Upper lobe of left lung (tissue), 6 donors: ENCODE results near the gene CCDC112. TPM values are rescaled to one million over a fixed set of nuclear protein-coding genes. Genes with fewer than 3 reads are reported as not detected.

Experiments used
- ATAC-seq, 2 donors: fragments of 200-7000 bp; cut with Tn5 transposase; one replicate each; pipeline ENCODE4 v1.9.1; 2022; ENCODE audit warnings: mild to moderate bottlenecking in 2 of 2, moderate library complexity in 2 of 2; ENCODE audit not compliant: low FRiP score in 2 of 2
- DNase-seq, 2 donors: peaks; one replicate each; pipeline ENCODE4 v3.0.0-alpha.2; 2019 to 2020
- H3K27ac ChIP-seq, 4 donors: fragments of 200-600 bp; sonication (generic); one replicate each; pipeline ENCODE4 v1.5.1; 2016 to 2019
- H3K27me3 ChIP-seq, 4 donors: fragments of 200-600 bp; sonication (generic); one replicate each; pipeline ENCODE4 v1.5.1; 2017 to 2019
- H3K36me3 ChIP-seq, 4 donors: fragments of 200-600 bp; sonication (generic); one replicate each; pipeline ENCODE4 v1.5.1; 2016 to 2019
- H3K4me1 ChIP-seq, 4 donors: fragments of 200-600 bp; sonication (generic); one replicate each; pipeline ENCODE4 v1.5.1; 2018 to 2019
- H3K4me3 ChIP-seq, 4 donors: fragments of 200-600 bp; sonication (generic); one replicate each; pipeline ENCODE4 v1.5.1; 2017 to 2019; ENCODE audit warnings: mild to moderate bottlenecking in 2 of 4, moderate library complexity in 1 of 4
- H3K9me3 ChIP-seq, 4 donors: fragments of 200-600 bp; sonication (generic); one replicate each; pipeline ENCODE4 v1.5.1; 2018 to 2019
- EP300 ChIP-seq, 4 donors: sonication (generic); formaldehyde crosslinking; IDR thresholded peaks; one replicate each; pipeline ENCODE4 v1.5.1; 2017; ENCODE audit warnings: antibody characterized with exemption in 4 of 4, control low read depth in 2 of 4
- POLR2A ChIP-seq, 4 donors: fragments of 450-650 bp; IDR thresholded peaks; one replicate each; pipeline ENCODE4 v1.5.1; 2016 to 2017; ENCODE audit warnings: antibody characterized with exemption in 4 of 4, mild to moderate bottlenecking in 2 of 4
- POLR2AphosphoS5 ChIP-seq, 2 donors: sonication (generic); formaldehyde crosslinking; IDR thresholded peaks; one replicate each; pipeline ENCODE4 v1.5.1; 2017; ENCODE audit warnings: antibody characterized with exemption in 2 of 2
- WGBS, 2 donors: methylation state at CpG; one replicate each; pipeline ENCODE4 v1.1.5; 2017 to 2018; 5-methylcytosine and 5-hydroxymethylcytosine counted together
- total RNA-seq, 6 donors: library from RNA; depleted of rRNA in 4 of 6; stranded (reverse); fragments of >200 nt in 4 of 6; gene quantifications; one replicate each; pipeline versions ENCODE4 v1.1.0 to v1.2.1, GENCODE V29; 2016 to 2021
- TF ChIP-seq, protein P1 (sequence below), 6 experiments: fragments of 450-650 bp in 4 of 6; fragments of 200-600 bp in 2 of 6; sonication (generic) in 2 of 6; IDR thresholded peaks; one replicate each; pipeline ENCODE4 v1.5.1; 2016 to 2019; ENCODE audit warnings: antibody characterized with exemption in 6 of 6
- donor health status: DM: no; HTN: no; CAD: no; lungs with moderate emphysema.
- donor health status: DM: no; HTN: yes; CAD: no; lungs with severe emphysema.

CCDC112 gene
- total RNA-seq, 6 donors from 2014 or later, result 1.8 to 32.7 (median 8.0) TPM

DNA sequence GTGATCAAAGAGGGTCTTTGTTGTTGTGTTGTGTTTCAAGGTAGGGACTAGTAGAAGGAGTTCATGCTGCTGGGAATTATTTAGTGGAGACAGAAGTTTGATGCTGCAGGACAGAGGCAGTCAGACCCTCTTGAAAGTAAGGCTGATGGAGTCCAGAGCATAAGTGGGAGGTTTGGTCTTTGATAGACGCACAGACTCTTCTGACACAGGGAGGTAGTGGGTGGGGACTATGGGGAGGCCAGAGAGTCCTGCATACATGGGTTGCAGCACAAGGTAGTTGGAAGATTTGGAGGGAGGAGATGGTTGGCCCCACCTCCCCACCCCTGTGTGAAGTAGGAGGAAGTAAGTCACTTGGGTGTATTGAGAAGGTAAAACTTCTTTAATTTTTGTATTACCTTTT lies 2.4 kb upstream of the CCDC112 start:
- 70 to 79% methylated on average over 1 of the region's 1 CpG for WGBS, 2 donors
- no peak for ATAC-seq
- no peaks in the 10 kb centered on the region for H3K9me3 ChIP-seq
- no peak overlapping the region for H3K4me3 ChIP-seq
- no peaks in the 10 kb centered on the region for H3K36me3 ChIP-seq
- TF ChIP-seq, protein P1, sequence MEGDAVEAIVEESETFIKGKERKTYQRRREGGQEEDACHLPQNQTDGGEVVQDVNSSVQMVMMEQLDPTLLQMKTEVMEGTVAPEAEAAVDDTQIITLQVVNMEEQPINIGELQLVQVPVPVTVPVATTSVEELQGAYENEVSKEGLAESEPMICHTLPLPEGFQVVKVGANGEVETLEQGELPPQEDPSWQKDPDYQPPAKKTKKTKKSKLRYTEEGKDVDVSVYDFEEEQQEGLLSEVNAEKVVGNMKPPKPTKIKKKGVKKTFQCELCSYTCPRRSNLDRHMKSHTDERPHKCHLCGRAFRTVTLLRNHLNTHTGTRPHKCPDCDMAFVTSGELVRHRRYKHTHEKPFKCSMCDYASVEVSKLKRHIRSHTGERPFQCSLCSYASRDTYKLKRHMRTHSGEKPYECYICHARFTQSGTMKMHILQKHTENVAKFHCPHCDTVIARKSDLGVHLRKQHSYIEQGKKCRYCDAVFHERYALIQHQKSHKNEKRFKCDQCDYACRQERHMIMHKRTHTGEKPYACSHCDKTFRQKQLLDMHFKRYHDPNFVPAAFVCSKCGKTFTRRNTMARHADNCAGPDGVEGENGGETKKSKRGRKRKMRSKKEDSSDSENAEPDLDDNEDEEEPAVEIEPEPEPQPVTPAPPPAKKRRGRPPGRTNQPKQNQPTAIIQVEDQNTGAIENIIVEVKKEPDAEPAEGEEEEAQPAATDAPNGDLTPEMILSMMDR (IDR thresholded peaks at IDR 0.05), result no peak
- TF ChIP-seq POLR2AphosphoS5 (IDR thresholded peaks at IDR 0.05) (no peak), POLR2A (IDR thresholded peaks at IDR 0.05) (no peak)
- no peaks in the 10 kb centered on the region for H3K27me3 ChIP-seq
- DNase-seq, result no peak
- H3K4me1 ChIP-seq, result peaks cover 0 to 9% (median 7%) of the 10 kb centered on the region in 4 donors
- H3K27ac ChIP-seq, result no peak overlapping the region

- H3K4me1 ChIP-seq, result peaks cover 0 to 9% (median 7%) of the 10 kb centered on the region in 4 donors
- ATAC-seq, result no peak
- no peak overlapping the region for H3K27ac ChIP-seq
- no peak for DNase-seq
- no peaks in the 10 kb centered on the region for H3K27me3 ChIP-seq
- no peaks in the 10 kb centered on the region for H3K36me3 ChIP-seq
- no peaks in the 10 kb centered on the region for H3K9me3 ChIP-seq
- TF ChIP-seq, protein P1 (IDR thresholded peaks at IDR 0.05), result no peak
- TF ChIP-seq POLR2AphosphoS5 (IDR thresholded peaks at IDR 0.05) (no peak), POLR2A (IDR thresholded peaks at IDR 0.05) (no peak)
- H3K4me3 ChIP-seq, result peak overlapping the region in 3 of 4 donors; percentile 74 to 94 (median 93)
- 50 to 54% methylated on average over 5 of the region's 5 CpGs for WGBS, 2 donors
These were observed 577 bp upstream of the CCDC112 start for GRCh38 chr5:115297031-115297430.

DNA sequence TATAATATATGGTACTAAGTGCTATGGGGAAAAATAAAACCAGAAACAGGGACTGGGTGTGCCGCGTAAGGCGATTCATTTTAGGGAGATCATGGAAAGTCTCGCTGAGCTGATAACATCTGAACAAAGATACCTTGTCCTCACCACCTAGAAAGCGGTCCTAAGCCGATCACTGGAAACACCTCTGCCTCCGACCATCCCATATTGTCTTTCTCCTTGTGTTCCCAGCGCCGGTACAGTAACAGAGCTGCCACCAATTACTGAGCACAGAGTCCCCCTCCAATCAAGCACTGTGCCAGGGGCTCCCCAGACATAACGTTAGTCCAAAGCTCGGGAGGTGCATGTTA lies 704 bp downstream of the CCDC112 start:
- H3K4me1 ChIP-seq, result peaks cover 0 to 9% (median 7%) of the 10 kb centered on the region in 4 donors
- H3K27ac ChIP-seq, result peak overlapping the region in 3 of 4 donors; percentile 69 to 84 (median 76)
- WGBS, 2 donors, result 15 to 16% methylated on average over 11 of the region's 11 CpGs
- ATAC-seq, result no peak
- no peaks in the 10 kb centered on the region for H3K36me3 ChIP-seq
- H3K9me3 ChIP-seq, result no peaks in the 10 kb centered on the region
- peak overlapping the region; percentile 74 to 94 (median 88) for H3K4me3 ChIP-seq
- TF ChIP-seq EP300 (IDR thresholded peaks at IDR 0.05) (no peak), POLR2A (IDR thresholded peaks at IDR 0.05) (no peak), POLR2AphosphoS5 (IDR thresholded peaks at IDR 0.05) (no peak)
- TF ChIP-seq, protein P1 (IDR thresholded peaks at IDR 0.05), result no peak
- no peaks in the 10 kb centered on the region for H3K27me3 ChIP-seq
- DNase-seq, result no peak

DNA sequence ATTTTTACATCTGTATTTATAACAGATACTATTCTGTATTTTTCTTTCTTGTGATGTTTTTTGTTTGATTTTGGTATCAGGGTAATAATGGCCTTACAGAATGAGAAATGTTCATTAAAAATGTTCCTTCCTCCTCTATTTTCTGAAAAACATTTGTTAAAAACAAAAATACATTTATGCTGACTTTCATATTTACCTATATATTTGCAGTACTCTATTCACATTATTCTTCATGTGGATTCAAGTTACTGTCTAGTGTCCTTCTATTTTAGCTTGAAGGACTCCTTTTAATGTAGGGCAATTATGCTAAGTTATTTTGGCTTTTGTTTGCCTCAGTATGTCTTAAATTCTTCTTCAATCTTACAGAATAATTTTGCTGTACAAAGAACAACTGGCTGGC lies 5.1 kb downstream of the CCDC112 start:
- H3K27ac ChIP-seq, result no peak overlapping the region
- no peak for TF ChIP-seq POLR2A (IDR thresholded peaks at IDR 0.05)
- TF ChIP-seq, protein P1 (IDR thresholded peaks at IDR 0.05), result no peak
- TF ChIP-seq POLR2AphosphoS5 (IDR thresholded peaks at IDR 0.05), result no peak
- no peak for TF ChIP-seq EP300 (IDR thresholded peaks at IDR 0.05)
- ATAC-seq, result no peak
- H3K9me3 ChIP-seq, result no peaks in the 10 kb centered on the region
- H3K4me1 ChIP-seq, result peaks cover 0 to 9% (median 7%) of the 10 kb centered on the region in 4 donors
- no peak for DNase-seq
- H3K27me3 ChIP-seq, result no peaks in the 10 kb centered on the region
- no peaks in the 10 kb centered on the region for H3K36me3 ChIP-seq
- no peak overlapping the region for H3K4me3 ChIP-seq

GRCh38 chr5:115289104-115289503 lies 7.3 kb downstream of the CCDC112 start:
- no peak overlapping the region for H3K4me3 ChIP-seq
- no peaks in the 10 kb centered on the region for H3K9me3 ChIP-seq
- peak in 1 of 2 donors; percentile 14 for DNase-seq
- H3K36me3 ChIP-seq, result no peaks in the 10 kb centered on the region
- peak in 1 of 2 donors; percentile 35 for ATAC-seq
- no peaks in the 10 kb centered on the region for H3K4me1 ChIP-seq
- TF ChIP-seq POLR2AphosphoS5 (IDR thresholded peaks at IDR 0.05), result no peak
- TF ChIP-seq, protein P1 (IDR thresholded peaks at IDR 0.05), result no peak
- TF ChIP-seq EP300 (IDR thresholded peaks at IDR 0.05), result no peak
- no peak for TF ChIP-seq POLR2A (IDR thresholded peaks at IDR 0.05)
- H3K27ac ChIP-seq, result no peak overlapping the region
- H3K27me3 ChIP-seq, result no peaks in the 10 kb centered on the region
- 82 to 83% methylated on average over 4 of the region's 4 CpGs for WGBS, 2 donors
